GM18505 (cell line): ENCODE results near the gene ADAMTS2.

Source experiments
- ATAC-seq: cut with Tn5 transposase; IDR thresholded peaks from one replicate; pipeline ENCODE4 v1.9.1; 2021; ENCODE audit not compliant: unreplicated experiment
- POLR2A ChIP-seq: IDR thresholded peaks from 4 replicates; pipeline ENCODE4 v1.6.1; 2011; ENCODE audit warnings: borderline replicate concordance; ENCODE audit not compliant: insufficient read depth, insufficient read length; ENCODE audit errors: extremely low read depth

Gene ADAMTS2

DNA sequence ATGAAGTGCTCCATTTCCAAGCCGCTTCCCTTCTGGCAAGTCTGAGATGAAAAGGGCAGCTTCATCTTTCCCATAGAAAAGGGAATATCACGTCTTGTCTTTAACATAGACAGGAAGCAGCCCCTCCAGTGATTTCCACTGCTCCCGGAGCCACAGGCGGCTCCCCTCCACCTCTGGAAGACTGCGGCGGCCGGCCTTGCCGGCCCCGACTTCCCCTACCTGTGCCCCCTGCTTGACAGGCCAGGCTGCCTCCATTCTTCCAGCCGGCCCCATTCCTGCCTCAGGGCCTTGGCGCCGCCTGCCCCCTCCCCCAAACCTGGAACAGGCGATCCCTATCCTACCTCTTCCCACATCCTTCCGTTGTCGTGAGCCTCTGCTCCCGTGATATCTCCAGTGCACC lies 143.3 kb downstream of the ADAMTS2 start:
- no peak for ATAC-seq
- no peak for TF ChIP-seq POLR2A

GRCh38 chr5:179199246-179199645 lies 146.0 kb downstream of the ADAMTS2 start:
- TF ChIP-seq POLR2A: no peak
- ATAC-seq: no peak

DNA sequence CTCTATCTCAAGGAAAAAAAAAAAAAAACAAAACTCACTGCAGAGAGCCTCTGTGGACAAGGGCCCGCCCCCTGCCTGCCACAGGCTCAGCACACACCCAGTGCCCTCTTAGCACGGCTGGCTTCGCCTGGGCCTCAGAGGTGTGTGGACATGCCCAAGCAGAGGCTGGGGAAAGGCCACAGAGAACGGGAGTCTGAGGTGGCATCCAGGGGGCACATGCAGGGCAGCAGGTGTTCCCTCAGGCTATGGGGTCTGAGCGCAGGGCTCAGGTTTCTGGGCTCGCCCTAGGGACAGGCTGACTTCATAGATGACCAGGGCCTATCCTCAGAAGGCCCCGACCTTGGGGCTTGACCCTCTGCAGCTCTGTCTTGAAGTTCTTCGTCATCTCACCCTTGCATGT lies 146.4 kb downstream of the ADAMTS2 start:
- no peak for ATAC-seq
- no peak for TF ChIP-seq POLR2A

- ATAC-seq: no peak
- TF ChIP-seq POLR2A: no peak
Measured at GRCh38 chr5:179196405-179197079, 148.7 kb downstream of the ADAMTS2 start.

- ATAC-seq: no peak
- TF ChIP-seq POLR2A: no peak
Measured at GRCh38 chr5:179195561-179196404, 149.5 kb downstream of the ADAMTS2 start.

GRCh38 chr5:179194941-179195381 lies 150.3 kb downstream of the ADAMTS2 start:
- no peak for ATAC-seq
- no peak for TF ChIP-seq POLR2A

DNA sequence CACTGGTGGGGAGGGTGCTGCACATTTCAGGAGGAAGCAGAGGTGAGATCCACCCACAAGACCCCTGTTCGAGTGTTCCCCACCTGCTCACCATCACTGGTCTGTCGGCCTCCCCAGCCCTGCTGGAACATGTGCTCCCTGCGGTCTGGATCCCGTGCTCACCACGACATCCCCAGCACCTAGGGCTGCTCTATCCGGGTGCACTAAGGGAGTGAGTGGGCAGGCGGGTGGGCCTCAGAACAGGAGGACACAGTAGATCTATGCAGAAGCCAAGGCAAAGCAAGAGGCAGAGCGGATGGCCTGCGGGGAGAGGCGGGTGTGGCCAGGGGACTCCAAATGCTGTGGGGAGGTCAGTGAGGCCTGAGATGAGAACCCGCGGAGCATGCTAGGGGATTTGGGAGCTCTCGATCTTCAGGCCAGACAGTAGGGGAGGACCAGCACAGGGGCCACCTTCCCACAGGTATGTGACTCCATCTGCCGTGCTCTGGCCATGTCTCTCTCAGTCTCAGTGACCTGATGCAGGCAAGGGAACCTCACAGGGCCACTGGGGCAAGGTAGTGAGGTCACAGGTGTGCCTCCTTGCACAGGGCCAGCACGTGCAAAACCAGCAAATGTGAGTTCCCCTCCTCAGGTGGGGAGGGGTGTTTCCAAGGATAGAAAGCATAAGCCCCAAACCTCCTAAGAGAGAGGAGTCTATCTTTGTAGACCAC lies 150.9 kb downstream of the ADAMTS2 start:
- no peak for ATAC-seq
- TF ChIP-seq POLR2A: no peak

- no peak for TF ChIP-seq POLR2A
- ATAC-seq: no peak
Measured at GRCh38 chr5:179193746-179194145, 151.5 kb downstream of the ADAMTS2 start.

- no peak for TF ChIP-seq POLR2A
- ATAC-seq: no peak
Measured at GRCh38 chr5:179192891-179193470, 152.3 kb downstream of the ADAMTS2 start.

DNA sequence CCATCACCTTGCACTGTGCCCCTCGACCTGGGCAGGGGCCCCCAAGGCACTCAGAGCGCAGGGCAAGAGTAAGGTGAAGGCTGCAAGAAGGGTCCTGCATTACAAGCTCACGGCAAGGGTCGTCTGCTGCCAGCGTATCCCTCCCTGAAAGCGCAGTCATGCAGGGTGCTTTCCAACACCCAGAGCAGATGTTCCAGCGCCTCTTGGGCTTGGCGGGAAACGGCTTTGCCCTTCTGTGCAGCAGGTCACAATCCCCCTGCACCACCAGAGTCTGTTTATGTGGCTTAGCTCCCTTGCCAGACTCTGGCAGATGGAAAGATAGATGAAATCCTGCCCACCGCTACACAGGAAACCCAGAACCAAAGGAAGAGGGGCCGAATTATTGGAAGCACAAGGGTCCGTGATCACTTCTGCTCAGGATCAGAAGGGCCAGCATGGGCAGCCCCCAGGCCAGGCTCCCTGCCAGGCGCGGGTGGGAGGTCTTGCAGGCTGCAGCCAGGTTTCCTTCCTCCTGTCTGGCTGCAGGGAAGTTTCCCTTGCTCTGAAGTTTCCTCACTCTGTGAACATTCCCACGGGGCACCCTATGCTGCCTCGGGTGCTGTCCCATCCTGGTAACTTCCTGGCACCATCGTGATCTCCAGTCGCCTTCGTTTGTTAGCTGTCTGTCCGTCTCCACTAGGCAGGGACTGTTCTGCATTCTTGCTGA lies 152.9 kb downstream of the ADAMTS2 start:
- no peak for ATAC-seq
- TF ChIP-seq POLR2A: no peak

- TF ChIP-seq POLR2A: no peak
- ATAC-seq: no peak
Measured at GRCh38 chr5:179191506-179192184, 153.6 kb downstream of the ADAMTS2 start.

- ATAC-seq: no peak
- TF ChIP-seq POLR2A: no peak
Measured at GRCh38 chr5:179190851-179191505, 154.3 kb downstream of the ADAMTS2 start.
